Measurements from ENCODE around the gene BATF3.

DNA sequence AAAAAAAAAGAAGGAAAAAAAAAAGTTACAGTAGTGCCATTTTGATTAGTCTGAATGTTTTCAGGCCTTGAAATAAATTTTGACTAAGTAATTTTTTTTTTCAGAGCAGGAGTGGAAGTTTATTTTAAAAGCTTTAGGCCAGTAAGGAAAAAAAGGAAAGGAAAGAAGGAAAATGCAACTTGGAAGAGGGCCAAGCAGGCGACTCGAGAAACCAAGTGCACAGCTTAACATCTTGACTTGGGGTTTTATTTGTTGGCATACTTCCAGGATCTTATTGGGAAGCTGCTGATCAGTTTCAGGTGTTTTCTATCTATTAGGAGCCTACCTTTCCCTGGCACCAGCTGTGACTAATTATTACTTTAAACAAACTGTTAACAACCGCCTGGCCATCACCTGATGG is 49.4 kb downstream of the BATF3 start:
- TF ChIP-seq EZH2phosphoT487 (IDR thresholded peaks at IDR 0.05; ENCODE audit: insufficient read depth, low read depth): no peak
- TF ChIP-seq EZH2 (IDR thresholded peaks at IDR 0.05; ENCODE audit: insufficient read depth, poor library complexity, severe bottlenecking): no peak
